ENCODE data around the gene GNAT1. TPM values are rescaled to one million over a fixed set of nuclear protein-coding genes. Genes with fewer than 3 reads are reported as not detected.
"Not testable (repeated sequence)": the region's sequence is repeated elsewhere in the genome, so short reads cannot be mapped to it uniquely, and the experiment has no call there.

The GNAT1 gene
- total RNA-seq, 4 donors from 2014 or later: 1.3 TPM; not detected in 3

- ATAC-seq (ENCODE audit: low FRiP score) (no peak), DNase-seq (ENCODE audit: low spot score) (no peak)
- no peak for TF ChIP-seq CTCF (IDR thresholded peaks at IDR 0.05)
Measured at GRCh38 chr3:50208677-50209344, 17.4 kb downstream of the GNAT1 start.

DNA sequence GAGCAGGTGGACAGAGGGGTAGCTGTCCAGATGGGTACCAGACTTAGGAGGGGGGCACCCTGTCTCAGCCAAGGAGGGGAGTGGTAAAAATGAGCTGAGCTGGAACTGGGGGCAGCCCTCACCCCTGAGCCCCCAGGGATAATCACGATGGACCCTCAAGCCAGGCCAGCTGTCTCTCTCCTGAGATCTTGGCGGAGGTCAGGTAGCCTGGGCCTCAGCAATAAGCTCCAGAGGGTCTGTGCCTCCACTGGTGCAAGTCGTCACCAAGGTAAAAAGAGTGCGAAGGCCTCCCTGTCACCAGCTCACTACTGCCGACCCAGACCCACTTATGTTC is 18.7 kb downstream of the GNAT1 start:
- ATAC-seq (ENCODE audit: low FRiP score) (no peak), DNase-seq (ENCODE audit: low spot score) (no peak)
- TF ChIP-seq CTCF (IDR thresholded peaks at IDR 0.05): no peak

- no peak for ATAC-seq (ENCODE audit: low FRiP score)
- DNase-seq (ENCODE audit: low spot score): no peak
- no peak for TF ChIP-seq CTCF (IDR thresholded peaks at IDR 0.05)
Measured at GRCh38 chr3:50210510-50211367, 19.3 kb downstream of the GNAT1 start.

GRCh38 chr3:50211368-50211717 is 19.9 kb downstream of the GNAT1 start:
- not testable (repeated sequence) for ATAC-seq (ENCODE audit: low FRiP score)

DNA sequence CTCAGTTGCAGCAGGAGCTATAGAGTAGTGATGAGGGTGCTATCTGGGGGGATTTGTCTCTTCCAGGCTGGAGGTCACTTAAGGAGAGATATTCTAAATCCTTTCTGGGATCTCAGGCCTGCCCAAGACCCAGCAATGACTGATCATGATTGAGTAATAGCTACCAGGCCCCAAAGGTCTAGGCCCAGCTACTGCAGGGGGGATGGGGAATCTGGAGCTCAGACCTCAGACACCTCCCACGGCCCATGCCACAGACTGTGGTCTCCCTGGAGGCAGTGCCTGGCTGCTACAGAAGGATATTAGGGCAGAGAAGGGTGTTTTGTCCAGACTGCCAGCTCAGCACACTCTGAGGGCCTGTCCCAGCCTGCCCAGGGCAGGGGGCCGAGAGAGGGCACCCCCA is 20.5 kb downstream of the GNAT1 start:
- DNase-seq (ENCODE audit: low spot score) (no peak), ATAC-seq (ENCODE audit: low FRiP score) (no peak)
- TF ChIP-seq CTCF (IDR thresholded peaks at IDR 0.05): no peak

More at GRCh38 chr3:50211368-50211717, 19.9 kb downstream of the GNAT1 start:
- not testable (repeated sequence) for DNase-seq (ENCODE audit: low spot score)

DNA sequence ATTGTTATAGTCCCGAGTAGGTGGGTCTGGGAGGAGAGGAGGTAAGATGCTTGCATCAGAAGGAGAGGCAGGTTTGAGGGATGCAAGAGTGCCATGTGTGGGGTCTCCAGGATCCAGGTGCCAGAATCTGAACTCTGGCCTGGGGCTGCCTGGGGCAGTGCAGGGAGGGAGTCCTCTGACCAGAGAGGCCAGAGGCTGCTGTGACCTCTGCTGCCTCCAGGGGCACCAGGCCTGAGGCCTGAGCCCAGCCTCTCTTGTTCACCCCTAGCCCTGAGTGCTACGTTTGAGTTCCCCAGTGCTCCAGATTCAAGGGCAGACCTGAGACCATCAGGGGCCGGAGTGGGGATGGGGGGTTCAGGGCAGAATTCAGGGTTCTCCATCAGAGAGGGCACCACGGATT is 21.1 kb downstream of the GNAT1 start:
- no peak for ATAC-seq (ENCODE audit: low FRiP score)
- no peak for DNase-seq (ENCODE audit: low spot score)
- TF ChIP-seq CTCF (IDR thresholded peaks at IDR 0.05): no peak

DNA sequence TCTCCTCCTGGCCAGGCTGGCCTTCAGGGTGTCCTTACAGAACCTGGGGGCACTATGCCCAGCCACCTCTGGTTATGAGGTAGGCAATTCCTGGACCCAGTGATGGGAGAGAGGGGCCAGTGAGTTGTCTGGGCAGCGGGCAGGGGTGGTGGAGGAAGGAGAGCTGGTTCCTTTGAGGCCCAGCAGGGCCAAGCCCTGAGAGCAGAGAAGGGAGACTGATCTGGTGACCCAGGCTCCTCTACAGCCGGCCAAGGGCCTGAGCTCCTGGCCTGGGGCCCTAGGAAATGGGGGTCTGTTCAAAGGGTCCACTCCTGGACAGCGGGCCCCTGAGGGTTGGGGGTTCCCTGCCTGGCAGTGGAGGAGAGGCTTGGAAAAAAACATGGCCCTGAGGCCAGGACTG is 21.6 kb downstream of the GNAT1 start:
- ATAC-seq (ENCODE audit: low FRiP score): no peak
- no peak for TF ChIP-seq CTCF (IDR thresholded peaks at IDR 0.05)
- DNase-seq (ENCODE audit: low spot score): no peak
